Measurements from ENCODE around the gene HSPG2.
"Not testable (repeated sequence)": the region's sequence is repeated elsewhere in the genome, so short reads cannot be mapped to it uniquely, and the experiment has no call there.

Gene HSPG2

GRCh38 chr1:21937034-21937371 is at the start of gene HSPG2:
Gene HSPG2, minus strand, starts transcription at chr1:21937310. Its CDS starts 93 bp downstream, at chr1:21937217.
- DNase-seq (ENCODE audit: low spot score): no peak

DNA sequence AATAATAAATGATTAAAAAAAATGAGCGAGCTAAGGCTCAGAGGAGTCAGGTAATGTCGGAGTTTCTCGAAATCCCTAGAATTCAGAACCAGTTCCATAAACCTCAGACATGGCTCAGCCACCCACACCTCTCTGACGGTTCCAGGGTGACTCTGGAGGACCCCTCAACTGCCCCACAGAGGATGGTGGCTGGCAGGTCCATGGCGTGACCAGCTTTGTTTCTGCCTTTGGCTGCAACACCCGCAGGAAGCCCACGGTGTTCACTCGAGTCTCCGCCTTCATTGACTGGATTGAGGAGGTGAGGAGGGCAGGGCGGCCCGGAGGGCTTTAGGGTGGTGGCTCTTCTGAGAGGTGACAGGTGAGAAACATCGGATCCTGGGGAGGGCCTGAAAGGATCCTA is 49.3 kb upstream of the HSPG2 start:
- not testable (repeated sequence) for DNase-seq (ENCODE audit: low spot score)

DNA sequence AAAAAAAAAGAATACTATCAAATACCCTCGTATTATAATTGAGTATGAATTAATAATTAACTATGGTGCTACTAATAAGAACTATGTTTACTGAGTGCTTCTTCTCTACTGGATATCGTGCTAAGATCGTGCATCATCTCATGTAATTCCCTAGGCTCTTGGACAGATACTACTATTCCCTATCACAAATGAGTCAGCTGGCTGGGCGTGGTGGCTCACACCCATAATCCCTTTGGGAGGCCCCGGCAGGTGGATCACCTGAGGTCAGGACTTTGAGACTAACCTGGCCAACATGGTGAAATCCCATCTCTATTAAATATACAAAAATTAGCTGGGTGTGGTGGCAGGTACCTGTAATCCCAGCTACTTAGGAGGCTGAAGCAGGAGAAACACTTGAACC is 48.8 kb upstream of the HSPG2 start:
- DNase-seq (ENCODE audit: low spot score): not testable (repeated sequence)

DNA sequence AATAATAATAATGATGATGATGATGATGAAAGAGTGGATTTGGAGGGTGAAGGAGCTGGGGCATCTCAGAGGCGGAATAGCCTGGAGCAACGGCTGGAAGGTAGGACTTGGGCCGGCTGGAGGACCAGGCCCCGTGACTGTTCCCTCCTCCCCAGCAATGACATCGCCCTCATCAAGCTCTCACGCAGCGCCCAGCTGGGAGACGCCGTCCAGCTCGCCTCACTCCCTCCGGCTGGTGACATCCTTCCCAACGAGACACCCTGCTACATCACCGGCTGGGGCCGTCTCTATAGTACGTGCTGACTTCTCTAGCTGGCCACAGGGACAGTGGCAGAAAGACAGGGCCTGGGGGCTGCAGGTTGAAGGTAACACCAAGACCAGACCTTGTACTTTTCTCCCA is 46.4 kb upstream of the HSPG2 start:
- not testable (repeated sequence) for DNase-seq (ENCODE audit: low spot score)

DNA sequence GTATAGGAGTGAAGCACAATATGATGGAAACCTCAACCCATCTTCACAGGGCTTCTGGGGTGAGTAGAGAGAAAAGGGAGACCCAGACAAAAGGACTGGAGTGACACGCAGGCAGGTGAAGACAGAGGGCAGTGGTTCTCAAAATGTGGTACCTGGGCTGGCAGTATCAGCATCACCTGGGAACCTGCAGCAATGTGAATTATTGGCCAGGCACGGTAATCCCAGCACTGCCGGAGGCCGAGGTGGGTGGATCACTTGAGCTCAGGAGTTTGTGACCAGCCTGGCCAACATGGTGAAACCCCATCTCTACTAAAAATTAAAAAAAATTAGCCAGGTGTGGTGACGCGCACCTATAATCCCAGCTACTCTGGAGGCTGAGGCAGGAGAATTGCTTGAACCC is 45.0 kb upstream of the HSPG2 start:
- not testable (repeated sequence) for DNase-seq (ENCODE audit: low spot score)

GRCh38 chr1:21981253-21981652 is 44.1 kb upstream of the HSPG2 start:
- not testable (repeated sequence) for DNase-seq (ENCODE audit: low spot score)

GRCh38 chr1:21980515-21981220 is 43.6 kb upstream of the HSPG2 start:
- not testable (repeated sequence) for DNase-seq (ENCODE audit: low spot score)

- DNase-seq (ENCODE audit: low spot score): not testable (repeated sequence)
Measured at GRCh38 chr1:21978209-21978608, 41.1 kb upstream of the HSPG2 start.

DNA sequence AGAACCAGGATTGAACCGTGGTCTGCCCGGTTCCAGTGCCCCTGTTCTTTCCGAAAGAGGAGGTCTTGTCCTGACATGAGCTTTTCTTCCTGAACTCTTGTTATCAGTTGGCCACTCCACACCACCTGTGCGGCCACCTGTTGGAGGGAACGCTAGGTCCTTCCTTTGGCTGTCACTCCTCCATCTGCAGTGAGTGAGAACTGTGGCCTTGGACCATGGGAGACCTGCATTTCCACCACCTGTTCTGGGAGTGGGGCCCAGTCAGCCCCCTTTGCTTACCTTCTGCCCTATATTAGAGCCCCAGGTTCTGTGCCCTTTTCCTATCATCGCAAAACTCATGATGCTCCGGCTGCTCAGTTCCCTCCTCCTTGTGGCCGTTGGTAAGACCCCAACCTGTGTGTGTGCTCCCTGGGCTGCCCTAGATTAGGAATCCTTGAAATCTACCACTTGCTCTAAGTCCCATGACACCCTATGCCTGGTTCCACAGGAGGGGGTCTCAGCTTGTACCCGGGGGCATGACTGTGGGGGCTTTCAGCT is 39.7 kb upstream of the HSPG2 start, which contains the start of gene CELA3B:
CELA3B (plus strand) TSS at position 320 of the 537 bp plus-strand sequence; CDS start at position 338, 18 bp downstream.
- not testable (repeated sequence) for DNase-seq (ENCODE audit: low spot score)

GRCh38 chr1:21975296-21975695 is 38.2 kb upstream of the HSPG2 start:
- DNase-seq (ENCODE audit: low spot score): not testable (repeated sequence)

GRCh38 chr1:21974699-21975098 is 37.6 kb upstream of the HSPG2 start:
- not testable (repeated sequence) for DNase-seq (ENCODE audit: low spot score)

GRCh38 chr1:21973948-21974347 is 36.8 kb upstream of the HSPG2 start:
- DNase-seq (ENCODE audit: low spot score): not testable (repeated sequence)

DNA sequence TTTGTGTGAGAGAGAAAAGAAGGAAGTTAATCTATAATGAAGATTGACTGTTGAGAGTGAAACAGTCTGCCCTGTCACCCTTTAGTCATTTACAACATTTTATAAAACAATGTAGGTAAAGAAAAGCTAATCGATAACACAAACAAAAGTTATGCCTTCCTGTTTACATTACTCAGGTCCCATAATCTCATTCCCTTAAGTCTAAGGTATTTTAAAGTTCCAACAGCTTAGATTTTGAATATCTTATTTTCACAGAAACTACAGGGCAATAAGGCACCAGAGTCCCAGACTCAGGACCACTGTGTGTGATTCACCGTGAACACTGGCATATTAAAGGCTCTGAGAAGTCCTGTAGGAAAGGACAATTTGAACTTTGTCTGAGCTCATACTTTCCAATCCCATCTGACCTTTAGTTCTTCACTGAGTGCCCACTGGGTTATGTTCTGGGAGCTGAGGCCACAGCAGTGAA is 35.9 kb upstream of the HSPG2 start:
- DNase-seq (ENCODE audit: low spot score): not testable (repeated sequence)

DNA sequence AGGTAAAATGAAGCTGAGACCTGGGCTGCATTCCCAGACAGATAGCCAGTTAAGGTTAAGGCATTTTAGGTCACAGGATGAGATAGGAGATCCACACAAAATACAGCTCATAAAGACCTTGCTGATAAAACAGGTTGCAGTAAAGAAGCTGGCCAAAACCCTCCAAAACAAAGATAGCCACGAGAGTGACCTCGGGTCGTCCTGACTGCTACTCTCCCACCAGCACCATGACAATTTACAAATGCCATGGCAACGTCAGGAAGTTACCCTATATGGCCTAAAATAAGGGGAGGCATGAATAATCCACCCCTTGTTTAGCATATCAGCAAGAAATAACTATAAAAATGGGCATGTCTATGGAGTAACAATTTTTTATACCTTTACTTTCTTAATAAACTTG is 33.4 kb upstream of the HSPG2 start:
- not testable (repeated sequence) for DNase-seq (ENCODE audit: low spot score)

DNA sequence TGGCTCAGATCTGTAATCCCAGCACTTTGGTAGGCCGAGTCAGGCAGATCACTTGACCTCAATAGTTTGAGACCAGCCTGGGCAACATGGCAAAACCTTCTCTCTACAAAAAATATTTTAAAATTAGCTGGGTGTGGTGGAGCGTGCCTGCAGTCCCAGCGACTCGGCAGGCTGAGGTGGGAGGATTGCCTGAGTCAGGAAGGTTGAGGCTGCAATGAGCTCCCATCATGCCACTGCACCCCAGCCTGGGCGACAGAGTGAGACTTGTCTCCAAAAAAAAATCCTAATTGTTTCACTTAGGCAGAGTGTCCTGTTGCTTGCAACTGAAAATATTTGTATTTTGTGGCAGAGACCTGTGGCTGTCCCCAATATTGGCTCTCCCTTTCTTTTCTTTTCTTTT is 32.0 kb upstream of the HSPG2 start:
- not testable (repeated sequence) for DNase-seq (ENCODE audit: low spot score)

GRCh38 chr1:21967216-21967615 is 30.1 kb upstream of the HSPG2 start:
- DNase-seq (ENCODE audit: low spot score): not testable (repeated sequence)

DNA sequence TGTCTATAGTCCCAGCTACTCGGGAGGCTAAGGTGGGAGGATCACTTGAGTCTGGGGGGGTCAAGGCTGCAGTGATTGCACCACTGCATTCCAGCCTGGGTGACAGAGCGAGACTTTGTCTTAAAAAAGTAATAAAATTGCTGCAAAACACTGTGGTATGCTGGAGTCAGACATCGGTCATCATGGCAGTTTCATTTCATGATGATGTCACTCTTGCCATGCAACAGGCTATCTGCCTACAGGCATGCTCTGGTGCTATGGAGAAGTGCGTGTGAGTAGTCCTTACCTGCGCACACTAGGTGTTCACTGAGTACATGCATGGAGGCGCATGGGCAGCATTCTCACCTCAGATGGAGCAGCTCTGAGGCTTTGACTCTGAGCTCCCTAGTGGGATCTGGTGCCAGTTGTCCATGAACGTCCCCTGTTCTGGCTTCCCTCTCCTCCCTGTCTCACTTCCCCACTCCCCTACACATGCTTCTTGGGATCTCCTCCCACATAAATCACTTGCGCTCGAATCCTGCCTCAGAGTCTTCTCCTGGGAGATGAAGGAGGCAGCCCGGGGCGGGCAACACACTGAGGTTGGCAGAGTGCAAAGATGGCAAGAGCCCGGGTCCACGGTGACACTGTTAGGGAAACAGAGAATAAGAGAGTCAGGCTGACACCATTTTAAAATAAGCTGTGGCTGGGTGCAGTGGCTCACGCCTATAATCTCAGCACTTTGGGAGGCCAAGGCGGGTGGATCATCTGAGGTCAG is 29.3 kb upstream of the HSPG2 start:
- DNase-seq (ENCODE audit: low spot score): no peak

DNA sequence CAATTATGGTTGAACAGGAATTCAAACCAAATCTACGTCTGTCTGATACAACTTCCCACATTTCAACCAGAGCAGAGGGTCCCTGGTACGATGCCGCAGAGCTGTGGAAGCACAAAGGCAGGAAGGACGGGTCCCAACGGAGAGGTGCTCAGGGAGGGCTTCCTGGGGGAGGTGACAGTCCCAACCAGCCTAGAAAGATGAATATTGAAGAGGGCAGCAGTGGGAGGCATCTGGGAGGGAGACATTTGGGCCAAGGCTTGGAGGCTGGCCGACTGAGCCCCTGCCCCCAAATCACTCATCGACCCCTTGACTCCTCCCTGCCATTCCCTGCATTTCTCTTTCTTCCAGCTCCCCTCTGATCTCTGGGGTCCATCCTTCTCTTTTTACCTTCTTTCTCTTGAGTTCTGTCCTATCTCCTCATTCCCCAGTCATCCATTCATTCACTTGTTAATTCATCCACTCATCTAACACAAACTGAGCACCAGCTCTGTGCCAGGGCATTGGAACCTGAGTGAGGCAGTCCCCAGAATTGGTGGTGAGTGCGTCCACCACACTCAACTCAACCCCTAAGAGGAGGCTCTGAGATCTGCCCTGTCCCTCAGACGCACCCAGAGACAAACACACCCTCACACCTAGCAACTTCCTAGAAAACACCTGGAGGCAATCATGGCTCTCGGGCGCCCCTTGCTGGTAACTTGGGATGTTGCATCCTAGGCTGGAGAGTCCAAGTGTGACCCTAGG is 26.5 kb upstream of the HSPG2 start:
- peak; percentile 71 for DNase-seq (ENCODE audit: low spot score)

DNA sequence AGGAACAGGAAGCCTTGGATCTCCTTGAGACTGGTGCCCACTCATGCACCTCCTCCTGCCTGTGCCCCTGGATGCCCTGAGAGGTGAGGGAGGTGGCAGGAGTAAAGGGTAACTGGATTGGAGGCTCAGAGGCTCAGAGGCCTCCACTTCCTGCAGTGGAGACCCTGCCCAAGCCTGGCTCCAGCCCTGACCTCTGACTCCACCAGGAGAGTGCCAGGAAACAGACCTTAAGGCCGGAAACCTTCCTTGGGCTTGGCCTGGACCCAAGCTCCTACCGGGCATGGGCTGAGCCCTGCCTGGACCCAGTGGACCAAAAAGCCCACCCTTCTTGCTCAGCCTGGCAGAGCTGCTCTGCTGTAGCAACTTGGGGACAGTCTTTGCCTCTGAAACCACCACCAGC is 24.7 kb upstream of the HSPG2 start:
- no peak for DNase-seq (ENCODE audit: low spot score)

DNA sequence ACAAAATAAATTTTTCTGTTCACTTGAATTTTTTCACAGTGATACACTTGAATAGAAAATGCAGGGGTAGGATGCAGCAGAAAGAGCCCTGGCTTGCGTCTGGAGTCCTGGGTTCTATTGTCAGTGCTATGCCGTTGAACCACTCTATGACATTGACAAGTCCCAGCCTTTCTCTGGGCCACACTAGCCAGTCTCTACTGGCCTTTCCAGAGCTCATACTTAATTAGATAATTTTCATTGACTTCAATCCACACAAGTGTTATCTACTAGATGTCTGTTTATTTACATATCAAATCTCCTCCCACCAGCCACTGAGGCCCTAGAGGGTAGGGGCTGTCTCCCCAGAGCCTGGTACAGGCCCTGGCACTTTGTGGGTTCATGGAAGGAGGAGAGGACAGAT is 24.2 kb upstream of the HSPG2 start:
- DNase-seq (ENCODE audit: low spot score): no peak

DNA sequence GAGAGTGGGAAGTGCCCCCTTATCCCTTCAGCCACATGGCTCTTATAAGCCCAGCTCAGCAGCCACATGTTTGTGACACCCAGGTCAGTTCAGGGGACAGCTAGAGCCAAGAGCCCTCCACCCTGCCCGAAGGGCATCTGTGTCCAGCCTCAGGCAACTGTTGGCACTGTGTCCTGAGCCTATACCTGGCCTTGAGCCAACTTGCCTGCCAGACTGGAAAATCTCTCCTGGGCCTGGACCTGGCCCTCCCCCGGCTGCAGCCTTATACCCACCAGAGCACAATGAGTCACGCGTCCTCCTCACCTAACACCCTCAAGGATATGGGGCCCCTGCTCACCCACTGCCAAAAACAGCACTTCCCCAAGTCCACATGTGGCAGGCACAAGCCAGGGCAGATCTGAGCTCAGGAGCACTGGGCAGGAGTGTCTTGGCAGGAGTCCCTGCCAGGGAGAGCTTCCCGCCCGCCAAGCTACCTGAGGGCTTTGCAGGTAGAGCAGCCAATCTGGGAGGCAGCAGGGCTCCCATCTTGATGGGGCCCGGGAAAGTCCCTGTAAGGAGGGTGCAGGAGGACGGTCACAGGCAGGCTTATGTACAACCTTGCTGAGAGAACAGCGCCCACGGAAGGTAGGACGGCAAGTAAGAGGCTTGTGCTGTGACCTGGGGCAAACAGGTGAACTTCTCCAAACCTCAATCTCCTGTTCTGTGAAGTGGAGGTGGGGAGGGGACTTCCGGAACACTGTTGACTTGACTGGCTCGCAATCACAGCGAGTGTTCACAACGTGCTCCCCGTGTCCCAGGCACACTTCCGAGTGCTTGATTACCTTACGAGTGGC is 19.8 kb upstream of the HSPG2 start:
- peak; percentile 28 for DNase-seq (ENCODE audit: low spot score)

Measured in HuH-7.5 (cell line).